IPS-18c (cell line): ENCODE measurements around the gene SNRNP35.
"Not testable (repeated sequence)": the region's sequence is repeated elsewhere in the genome, so short reads cannot be mapped to it uniquely, and the experiment has no call there.

ENCODE experiments used
- H3K4me3 ChIP-seq: 2 replicates; pipeline ENCODE4 v1.7.0; 2013; ENCODE audit warnings: low read depth, mild to moderate bottlenecking, low read length, moderate library complexity; ENCODE audit not compliant: insufficient read depth
- H3K9me3 ChIP-seq: one replicate; pipeline ENCODE4 v1.6.1; 2013; ENCODE audit warnings: mild to moderate bottlenecking, low read length, moderate library complexity; ENCODE audit not compliant: control insufficient read depth, insufficient read depth

The SNRNP35 gene

GRCh38 chr12:123457980-123458779 is at the start of gene SNRNP35:
Gene SNRNP35 (plus strand): TSS chr12:123458139. CDS start chr12:123465541, 7,402 bp downstream.
- no peaks in the 10 kb centered on the region for H3K9me3 ChIP-seq
- peak within 1 kb of the TSS; percentile 87 for H3K4me3 ChIP-seq

- H3K4me3 ChIP-seq, H3K9me3 ChIP-seq: not testable (repeated sequence)
Observed at GRCh38 chr12:123408619-123409018, 49.3 kb upstream of the SNRNP35 start.

GRCh38 chr12:123409284-123410040 is 48.5 kb upstream of the SNRNP35 start:
- not testable (repeated sequence) for H3K4me3 ChIP-seq, H3K9me3 ChIP-seq

- Histone ChIP-seq H3K4me3 (no peak overlapping the region), H3K9me3 (no peaks in the 10 kb centered on the region)
Observed at GRCh38 chr12:123410041-123410412, 47.9 kb upstream of the SNRNP35 start.

GRCh38 chr12:123421314-123421713 is 36.6 kb upstream of the SNRNP35 start:
- Histone ChIP-seq H3K9me3 (peaks cover 2% of the 10 kb centered on the region), H3K4me3 (no peak overlapping the region)

GRCh38 chr12:123427036-123427769 is 30.7 kb upstream of the SNRNP35 start:
- Histone ChIP-seq H3K4me3 (no peak overlapping the region), H3K9me3 (peaks cover 2% of the 10 kb centered on the region)

GRCh38 chr12:123428591-123428990 is 29.3 kb upstream of the SNRNP35 start:
- Histone ChIP-seq H3K4me3 (no peak overlapping the region), H3K9me3 (peaks cover under 1% of the 10 kb centered on the region)

GRCh38 chr12:123429101-123429500 is 28.8 kb upstream of the SNRNP35 start:
- H3K4me3 ChIP-seq, H3K9me3 ChIP-seq: not testable (repeated sequence)

GRCh38 chr12:123431951-123432817 is 25.8 kb upstream of the SNRNP35 start:
- H3K4me3 ChIP-seq, H3K9me3 ChIP-seq: not testable (repeated sequence)

- no peak overlapping the region for H3K4me3 ChIP-seq
- no peaks in the 10 kb centered on the region for H3K9me3 ChIP-seq
Observed at GRCh38 chr12:123433615-123434014, 24.3 kb upstream of the SNRNP35 start.

- H3K9me3 ChIP-seq = no peaks in the 10 kb centered on the region
- H3K4me3 ChIP-seq = peak overlapping the region; percentile 79
Observed at GRCh38 chr12:123435636-123436016, 22.3 kb upstream of the SNRNP35 start.

GRCh38 chr12:123436017-123436964 is 21.6 kb upstream of the SNRNP35 start, which contains the start of gene RILPL2:
Gene RILPL2 (minus strand): TSS chr12:123436684. CDS start chr12:123436420, 264 bp downstream.
- Histone ChIP-seq H3K9me3 (no peaks in the 10 kb centered on the region), H3K4me3 (peak within 1 kb of the TSS; percentile 79)

- Histone ChIP-seq H3K9me3 (no peaks in the 10 kb centered on the region), H3K4me3 (no peak overlapping the region)
Observed at GRCh38 chr12:123441523-123442164, 16.3 kb upstream of the SNRNP35 start.

- no peak overlapping the region for H3K4me3 ChIP-seq
- H3K9me3 ChIP-seq = no peaks in the 10 kb centered on the region
Observed at GRCh38 chr12:123442774-123443173, 15.2 kb upstream of the SNRNP35 start.
